DMS 273 (cell line): ENCODE measurements around the gene SRSF3.
A peak's percentile ranks its signal among the peaks of the same experiment; 100 is the strongest.
"Not testable (repeated sequence)": the region's sequence is repeated elsewhere in the genome, so short reads cannot be mapped to it uniquely, and the experiment has no call there.

Source experiments
- DNase-seq: peaks from one replicate; lab custom pipeline; 2025; ENCODE audit not compliant: unreplicated experiment; lab: John Stamatoyannopoulos, UW

Gene SRSF3

DNA sequence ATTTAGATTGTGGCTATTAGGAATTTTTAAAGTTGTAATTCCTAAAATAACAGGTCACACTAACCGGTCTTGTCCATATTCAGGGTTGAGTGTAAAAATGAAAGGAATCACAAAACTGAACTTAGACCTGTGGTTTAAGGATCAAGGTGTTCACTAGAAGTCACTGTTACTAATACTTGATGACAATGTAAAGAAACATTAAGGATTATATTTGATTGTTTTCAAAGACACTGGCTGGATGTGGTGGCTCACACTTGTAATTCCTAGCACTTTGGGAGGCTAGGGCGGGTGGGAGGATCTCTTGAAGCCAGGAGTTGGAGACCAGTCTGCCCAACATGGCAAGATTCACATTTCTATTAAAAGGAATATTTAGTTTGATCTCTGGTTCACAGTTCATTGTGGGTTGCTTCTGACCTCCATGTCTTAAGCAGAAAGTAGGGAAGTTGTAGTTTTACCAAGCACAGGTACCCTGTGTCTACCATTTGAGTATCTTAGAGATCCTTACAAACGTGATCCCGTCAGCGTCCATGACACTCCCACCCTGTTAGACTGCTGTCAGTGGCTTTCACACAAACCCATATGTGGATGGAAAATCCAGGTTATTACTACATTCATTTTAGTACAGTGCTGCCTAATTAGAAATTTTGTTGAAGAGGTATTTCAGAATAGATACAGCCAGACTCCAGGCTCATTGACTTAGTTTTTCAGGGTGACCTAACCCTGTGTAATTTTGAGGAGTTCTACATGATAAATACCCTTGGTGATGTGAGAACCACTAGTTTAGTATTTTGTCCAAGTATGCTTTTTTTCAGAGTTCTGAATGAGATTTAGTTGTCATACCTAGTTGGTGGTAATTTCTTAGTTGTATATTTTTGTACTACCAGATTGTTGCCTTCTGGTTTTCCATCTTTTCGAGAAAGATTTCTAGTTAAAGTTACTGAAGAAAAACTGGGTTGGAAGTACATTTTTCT is 10.2 kb downstream of the SRSF3 start:
- peak; percentile 57 for DNase-seq

DNA sequence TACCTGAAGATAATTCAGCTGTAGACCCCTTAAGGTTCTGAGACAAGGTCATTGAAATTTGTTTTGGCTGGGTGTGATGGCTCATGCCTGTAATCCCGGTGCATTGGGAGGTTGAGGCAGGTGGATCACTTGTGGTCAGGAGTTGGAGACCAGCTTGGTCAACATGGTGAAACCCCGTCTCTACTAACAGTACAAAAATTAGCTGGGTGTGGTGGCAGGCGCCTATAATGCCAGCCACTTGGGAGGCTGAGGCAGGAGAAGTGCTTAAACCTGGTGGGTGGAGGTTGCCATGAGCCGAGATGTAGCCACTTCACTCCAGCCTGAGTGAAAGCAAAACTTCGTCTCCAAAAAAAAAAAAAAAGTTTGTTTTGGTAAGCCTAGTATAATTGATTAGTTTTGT is 11.0 kb downstream of the SRSF3 start:
- DNase-seq = no peak

DNA sequence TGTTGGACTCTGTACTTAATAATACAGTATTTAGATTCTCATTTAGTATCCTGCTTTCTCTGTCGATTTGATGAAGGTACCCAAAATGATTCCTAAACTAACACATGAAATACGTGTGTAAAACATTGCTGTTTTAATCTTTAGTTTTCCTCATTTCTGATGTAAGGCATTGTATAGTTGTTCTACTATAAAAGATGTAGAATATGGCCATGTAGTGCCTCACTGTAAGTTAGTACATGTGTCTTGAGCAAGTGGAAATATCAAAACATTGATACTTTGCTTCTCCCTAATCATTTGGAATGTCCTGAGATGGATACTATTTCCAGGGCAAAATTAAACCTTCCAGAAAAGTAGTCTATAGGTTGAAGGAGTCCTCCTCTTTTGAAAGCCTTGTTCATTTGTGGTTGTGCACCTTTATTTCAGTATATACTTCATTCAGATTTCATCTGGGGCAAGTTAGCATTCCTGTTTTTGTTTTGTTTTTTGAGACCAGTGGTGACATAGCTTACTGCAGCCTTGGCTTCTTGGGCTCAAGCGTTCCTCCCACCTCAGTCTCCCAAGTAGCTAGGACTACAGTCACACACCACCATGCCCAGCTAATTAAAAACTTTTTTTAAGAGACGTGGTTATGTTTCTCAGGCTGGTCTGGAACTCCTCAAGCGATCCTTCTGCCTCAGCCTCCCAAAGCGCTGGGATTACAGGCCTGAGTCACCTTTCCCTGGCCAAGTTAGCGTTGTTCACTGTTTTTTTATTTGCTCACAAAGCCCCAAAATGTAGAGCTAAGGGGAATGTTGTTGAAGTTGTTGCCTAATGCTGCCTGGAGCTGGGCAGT is 11.6 kb downstream of the SRSF3 start:
- DNase-seq = peak; percentile 54

DNA sequence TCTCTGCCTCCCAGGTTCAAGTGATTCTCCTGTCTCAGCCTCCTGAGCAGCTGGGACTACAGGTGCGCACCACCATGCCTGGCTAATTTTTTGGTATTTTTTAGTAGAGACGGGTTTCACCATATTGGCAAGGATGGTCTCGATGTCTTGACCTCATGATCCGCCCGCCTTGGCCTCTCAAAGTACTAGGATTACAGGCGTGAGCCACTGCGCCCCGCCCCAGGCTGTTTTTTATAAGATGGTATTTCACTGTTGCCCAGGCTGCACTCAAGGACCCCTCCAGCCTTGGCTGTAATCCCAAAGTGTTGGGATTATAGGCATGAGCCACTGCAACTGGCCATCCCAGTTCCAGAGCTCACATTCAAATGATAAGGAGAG is 13.1 kb downstream of the SRSF3 start:
- DNase-seq = peak; percentile 47

DNA sequence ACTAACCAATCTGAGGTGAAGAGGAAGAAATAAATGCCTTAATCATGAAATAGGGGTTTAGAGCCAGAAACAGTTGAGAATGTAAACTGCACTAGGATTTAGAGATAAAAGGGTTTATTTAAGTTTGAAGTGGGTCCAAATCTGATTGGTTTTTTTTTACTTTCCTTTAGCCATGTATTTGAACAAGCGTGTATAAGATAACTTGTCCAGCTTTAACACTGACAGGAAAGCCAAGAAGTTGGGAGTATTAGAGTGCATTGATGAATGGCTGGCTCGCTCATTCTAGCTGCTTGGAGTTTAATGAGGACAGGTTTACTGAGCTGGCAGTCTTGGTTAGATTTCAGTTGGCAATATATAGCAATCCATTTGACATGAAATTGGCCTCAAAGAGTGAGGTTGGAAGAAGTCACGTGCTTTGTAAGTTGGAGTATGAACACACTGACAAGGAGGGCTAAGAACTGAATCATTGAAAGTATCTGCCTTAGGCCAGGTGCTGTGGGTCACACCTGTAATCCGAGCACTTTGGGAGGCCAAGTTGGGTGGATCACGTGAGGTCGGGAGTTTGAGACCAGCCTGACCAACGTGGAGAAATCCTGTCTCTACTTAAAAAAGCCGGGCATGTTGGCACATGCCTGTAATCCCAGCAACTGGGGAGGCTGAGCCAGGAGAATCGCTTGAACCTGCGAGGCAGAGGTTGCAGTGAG is 13.7 kb downstream of the SRSF3 start:
- peak; percentile 69 for DNase-seq

DNA sequence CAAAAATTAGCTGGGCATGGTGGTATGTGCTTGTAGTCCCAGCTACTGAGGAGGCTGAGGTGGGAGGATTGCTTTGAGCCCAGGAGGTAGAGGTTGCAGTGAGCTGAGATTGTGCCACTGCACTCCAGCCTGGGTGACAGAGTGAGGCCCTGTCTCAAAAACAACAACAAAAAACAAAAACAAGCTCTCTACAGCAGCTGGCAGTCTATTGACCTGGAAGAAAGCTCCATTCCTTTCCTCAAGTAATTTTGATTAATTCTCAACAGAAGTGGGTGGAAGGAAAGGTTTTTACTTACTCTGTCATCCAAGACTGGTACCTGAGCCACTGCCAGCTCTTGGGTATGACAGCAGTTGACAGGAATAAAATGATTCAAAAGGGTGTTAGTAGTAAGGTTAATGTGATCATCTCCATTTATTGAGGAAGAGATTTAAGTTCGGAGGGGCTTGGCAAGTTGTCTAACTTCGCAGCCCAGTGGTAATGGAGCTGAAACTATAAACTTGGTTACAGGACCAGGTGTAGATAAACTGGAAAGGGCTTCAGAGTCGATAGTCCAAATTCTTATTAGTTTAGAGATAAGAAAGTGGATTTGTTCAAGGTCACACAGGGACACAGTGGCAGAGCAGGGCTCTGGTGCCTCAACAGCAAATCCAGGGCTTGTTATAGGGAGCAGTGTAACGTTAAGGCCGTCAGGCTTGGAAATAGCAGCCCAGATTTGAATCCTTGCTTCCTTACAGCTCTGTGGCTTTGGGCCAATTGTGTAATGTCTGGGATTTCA is 14.8 kb downstream of the SRSF3 start:
- peak; percentile 52 for DNase-seq

DNA sequence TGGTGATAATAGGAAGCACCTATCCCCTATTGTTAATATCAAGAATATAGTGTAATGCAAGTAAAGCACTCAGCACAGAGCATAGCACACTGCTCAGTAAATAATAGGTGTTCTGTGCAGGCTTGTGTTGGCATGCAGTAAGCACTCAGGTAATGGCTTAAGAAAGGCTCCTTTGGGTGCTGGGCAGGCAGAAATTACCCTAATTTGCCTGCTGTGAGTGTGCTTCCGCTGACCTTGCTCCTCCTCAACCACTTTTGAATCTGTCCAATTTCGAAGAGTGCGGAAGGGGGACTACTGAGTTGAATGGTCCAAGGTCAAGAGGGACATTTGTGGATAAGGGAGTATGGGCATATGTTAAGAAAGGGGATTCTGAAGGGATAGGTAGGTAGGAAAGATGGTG is 15.4 kb downstream of the SRSF3 start:
- no peak for DNase-seq

DNA sequence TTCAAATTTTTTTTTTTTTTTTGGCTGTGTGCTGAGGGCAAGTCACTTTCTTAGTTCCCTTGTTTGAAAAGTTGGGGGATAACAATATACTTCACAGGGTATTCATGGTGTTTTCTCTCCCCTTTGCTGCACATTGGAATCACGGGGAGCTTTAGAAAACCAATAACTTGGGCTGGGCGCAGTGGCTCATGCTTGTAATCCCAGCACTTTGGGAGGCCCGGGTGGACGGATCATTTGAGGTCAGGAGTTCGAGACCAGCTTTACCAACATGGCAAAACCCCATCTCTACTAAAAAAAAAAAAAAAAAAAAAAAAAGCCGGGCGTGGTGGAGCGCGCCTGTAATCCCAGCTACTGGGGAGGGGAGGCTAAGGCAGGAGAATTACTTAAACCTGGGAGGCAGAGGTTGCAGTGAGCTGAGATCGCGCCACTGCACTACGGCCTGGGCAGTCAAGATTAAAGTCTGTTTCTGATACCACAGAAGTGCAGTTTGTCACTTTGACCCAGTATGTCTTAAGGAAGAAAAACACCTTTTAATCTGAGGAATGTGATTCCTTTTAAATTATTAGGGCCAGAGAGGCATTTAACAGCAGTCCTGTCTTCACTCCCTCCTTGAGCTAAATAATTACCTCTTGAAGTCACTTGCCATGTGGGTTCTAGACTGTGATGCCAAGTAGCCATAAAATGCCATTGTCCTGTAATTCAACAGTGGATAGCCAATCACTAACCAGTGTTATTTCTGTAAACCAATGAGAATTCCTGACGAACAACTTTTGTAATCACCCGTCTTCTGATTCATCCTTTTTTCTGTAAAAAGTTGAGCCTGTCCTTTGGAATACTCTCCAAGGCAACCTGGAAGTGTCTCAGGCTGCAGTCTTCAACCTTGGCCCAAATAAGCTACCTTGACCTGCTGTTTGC is 16.1 kb downstream of the SRSF3 start:
- DNase-seq = no peak

DNA sequence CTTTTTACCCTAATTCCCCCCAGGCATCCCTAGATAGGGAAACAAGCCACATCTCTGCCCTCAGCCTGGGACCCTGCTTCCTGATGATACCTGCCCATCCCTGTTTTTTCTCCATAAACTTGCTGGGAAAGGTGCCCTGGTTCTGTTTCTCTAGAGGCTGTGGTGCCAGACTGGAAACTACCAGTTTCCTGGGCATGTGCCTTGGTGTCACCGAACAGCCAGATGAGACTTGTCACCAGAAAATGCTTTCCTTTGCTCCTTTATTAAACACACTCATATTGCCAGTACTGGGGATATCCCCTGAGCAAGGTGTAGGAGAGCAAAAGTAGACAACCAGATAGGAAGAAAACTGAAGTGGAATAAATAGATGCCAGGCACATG is 16.8 kb downstream of the SRSF3 start:
- DNase-seq = no peak

DNA sequence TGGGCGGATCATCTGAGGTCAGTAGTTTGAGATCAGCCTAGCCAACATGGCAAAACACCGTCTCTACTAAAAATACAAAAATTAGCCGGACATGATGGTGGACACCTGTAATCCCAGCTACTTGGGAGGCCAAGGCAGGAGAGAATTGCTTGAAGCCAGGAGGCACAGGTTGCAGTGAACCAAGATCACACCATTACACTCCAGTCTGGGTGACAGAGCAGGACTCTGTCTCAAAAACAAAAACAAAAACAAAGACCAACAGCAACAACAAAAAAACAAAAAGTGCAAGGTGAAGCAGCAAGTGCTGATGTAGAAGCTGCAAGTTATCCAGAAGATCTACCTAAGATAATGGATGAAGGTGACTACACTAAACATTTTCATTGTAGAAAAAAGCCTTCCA is 17.5 kb downstream of the SRSF3 start:
- DNase-seq = not testable (repeated sequence)

DNA sequence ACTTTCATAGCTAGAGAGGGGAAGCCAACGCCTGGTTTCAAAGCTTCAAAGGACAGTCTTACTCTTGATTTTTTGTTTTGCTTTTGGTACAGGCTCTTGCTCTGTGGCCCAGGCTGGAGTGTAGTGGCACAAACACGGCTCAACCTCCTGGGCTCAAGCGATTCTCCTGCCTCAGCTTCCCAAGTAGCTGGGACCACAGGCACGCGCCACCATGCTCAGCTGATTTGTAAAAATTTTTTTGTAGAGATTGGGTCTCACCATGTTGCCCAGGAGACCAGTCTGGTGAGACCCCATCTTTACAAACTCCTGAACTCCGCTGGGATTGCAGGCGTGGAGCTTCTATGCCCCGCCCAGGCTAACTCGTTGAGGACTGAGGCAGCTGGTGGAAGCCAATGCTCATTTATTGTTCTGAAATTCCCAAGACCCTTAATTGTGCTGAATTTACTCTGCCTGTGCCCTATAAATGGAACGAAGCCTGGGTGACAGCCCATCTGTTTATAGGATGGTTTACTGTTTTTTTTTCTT is 18.0 kb downstream of the SRSF3 start:
- no peak for DNase-seq

DNA sequence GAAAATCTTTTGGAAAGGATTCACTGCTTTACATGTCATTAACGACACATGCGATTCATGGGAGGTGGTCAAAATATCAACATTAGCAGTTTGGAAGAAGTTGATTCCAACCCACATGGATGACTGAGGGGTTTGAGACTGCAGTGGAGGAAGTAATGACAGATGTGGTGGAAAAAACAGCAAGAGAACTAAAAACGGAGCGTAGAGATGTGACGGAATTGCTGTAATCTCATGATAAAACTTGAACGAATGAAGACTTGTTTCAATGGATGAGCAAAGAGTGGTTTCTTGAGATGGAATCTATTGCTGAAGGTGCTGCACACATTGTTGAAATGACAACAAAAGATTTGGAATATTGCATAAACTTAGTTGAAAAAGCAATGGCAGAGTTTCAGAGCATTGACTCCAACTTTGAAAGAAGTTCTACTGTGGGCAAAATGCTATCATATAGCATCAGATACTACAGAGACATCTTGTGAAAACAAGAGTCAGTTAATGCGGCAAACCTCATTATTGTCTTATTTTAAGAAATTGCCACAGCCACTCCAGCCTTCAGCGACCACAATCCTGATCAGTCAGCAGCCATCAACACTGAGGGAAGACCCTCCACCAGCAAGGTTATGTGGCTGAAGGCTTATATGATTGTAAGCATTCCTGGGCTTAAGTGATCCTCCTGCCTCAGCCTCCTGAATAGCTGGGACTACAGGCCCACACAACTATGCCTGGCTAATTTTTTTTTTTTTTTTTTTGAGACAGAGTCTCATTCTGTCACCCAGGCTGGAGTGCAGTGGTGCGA is 19.2 kb downstream of the SRSF3 start:
- no peak for DNase-seq

DNA sequence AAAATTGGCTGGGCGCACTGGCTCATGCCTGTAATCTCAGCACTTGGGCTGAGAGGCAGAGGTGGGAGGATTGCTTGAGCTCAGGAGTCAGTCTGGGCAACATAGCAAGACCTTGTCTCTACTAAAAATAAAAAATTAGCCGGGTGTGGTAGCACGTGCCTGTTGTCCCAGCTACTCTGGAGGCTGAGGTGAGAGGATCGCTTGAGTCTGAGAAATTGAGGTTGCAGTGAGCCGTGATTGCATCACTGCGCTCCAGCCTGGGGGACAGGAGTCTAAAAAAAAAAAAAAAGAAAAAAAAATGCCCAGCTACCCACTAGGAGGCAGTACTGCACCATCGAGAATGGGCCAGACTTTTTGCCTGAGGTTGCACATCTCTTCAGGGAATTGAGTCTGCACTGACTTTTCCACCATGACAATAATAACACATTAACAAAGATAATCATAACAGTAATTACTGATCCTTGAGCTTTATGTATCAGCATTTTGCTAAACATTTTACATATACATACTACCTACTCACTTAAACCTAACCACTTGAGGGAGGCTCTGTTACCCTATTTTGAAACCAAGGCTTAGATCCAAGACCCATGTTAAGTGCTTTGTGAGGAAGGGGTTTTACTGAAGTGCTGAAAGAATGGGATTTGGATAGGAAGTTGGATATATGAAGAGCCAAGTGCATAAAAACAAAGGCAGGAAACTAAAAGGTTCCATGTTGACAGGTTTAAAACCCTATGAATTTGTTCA is 21.0 kb downstream of the SRSF3 start:
- DNase-seq = peak; percentile 82

DNA sequence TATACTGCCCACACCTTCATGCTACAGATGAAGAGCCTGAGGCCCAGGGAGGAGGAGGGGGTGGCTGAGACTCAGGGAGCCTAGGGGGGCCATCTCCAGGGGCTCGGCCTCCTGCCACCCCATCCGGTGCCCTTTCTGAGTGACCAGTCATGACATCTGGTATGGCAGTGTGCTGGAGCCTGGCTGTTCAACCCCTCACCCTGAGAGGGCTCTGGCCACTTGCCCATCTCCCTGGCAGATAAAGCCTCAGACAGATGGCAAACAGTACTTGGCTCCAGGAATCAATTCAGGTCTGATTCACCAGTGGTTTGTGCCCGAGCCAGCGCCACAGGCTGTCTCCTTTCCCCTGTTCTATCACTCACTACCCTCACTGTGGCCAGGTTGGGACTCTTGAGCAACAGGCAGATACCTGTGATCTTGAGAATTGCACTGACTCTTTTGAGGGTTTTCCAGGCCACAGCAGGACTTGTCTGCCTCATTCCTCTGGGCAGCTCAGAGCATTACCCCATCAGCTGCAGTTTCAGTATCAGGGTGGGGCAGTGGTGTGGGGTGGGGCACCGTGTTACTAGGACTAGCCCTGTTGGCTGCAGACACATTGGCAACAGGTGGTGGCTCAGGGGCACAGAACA is 22.8 kb downstream of the SRSF3 start:
- DNase-seq = peak; percentile 96

DNA sequence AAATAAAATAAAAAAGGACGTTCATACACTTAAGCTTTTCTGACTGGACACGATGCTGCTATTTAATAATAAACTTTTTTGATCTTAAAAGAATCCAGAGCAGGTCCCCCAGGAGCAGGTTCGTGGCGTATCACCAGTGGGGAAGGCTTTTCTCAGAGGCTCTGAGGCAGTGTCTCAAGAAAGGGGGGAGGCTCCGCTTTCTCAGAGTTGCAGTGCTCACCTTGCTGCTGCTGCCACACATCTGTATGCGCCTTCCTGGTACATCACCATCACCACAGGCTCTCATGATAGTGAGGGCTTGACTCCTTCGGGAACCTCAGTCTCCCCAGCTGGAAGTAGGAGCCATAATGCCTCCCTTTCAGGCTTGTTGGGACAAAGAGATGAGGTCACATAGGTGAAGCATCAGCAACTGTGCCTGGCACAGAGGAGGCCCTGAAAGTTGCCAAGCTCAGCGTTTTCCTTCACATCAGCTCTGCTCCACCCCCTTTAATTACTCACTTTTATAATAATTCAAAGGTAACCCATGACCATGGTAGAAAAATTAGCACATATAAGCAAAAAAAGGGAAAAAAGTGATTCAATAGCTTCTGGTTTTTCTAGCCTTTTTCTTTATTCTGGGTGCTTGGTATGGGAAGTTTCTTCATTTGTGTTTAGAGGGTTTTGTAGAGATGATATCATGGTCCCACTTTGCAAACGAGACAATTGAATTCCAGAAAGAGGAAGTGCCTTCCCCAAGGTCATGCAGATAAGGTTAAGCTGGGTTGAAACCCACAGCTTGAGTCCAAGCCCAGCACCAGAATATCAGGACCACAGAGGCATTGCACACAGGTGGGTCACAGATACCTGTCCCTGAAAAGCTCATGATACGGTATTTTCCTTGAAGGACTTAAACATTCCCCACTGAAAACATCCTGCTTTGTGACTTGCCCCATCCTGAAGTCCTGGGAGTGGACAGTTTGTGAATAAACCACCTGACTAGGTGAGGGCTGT is 24.5 kb downstream of the SRSF3 start:
- DNase-seq = no peak

DNA sequence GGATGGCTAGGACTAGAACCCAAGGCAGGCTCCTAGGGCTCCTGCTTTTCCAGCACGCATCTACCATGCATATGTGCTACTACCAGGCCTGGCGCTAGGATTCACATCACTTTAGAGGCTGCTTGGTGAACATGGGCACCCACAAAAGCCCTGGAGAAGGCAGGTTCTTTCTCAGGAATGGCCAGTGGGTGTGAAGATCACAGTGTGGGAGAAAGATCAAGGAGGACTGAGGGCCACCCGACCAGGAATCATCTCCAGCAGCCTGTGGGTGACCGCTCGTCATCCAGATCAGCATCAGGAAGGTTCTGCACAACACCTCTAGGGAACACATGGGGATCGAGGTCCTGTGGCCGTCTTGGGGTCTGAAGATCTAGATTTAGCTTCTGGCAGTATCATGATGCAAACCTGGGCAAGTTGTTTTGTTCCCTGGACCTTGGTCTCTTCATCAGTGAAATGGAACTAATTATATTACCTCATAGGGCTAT is 27.3 kb downstream of the SRSF3 start:
- no peak for DNase-seq
